K562 (cell line): Measurements from ENCODE around the gene NAB1. TPM values are rescaled to one million over a fixed set of nuclear protein-coding genes. Genes with fewer than 3 reads are reported as not detected.

ENCODE experiments used
- ARID1B ChIP-seq: fragments of 450-650 bp; IDR thresholded peaks from 2 replicates; pipeline ENCODE4 v1.6.1; 2016; ENCODE audit warnings: antibody characterized with exemption, mild to moderate bottlenecking, inconsistent platforms
- ARID2 ChIP-seq: fragments of 450-650 bp; IDR thresholded peaks from 2 replicates; pipeline ENCODE4 v1.6.1; 2017; ENCODE audit warnings: antibody characterized with exemption, mild to moderate bottlenecking
- BRCA1 ChIP-seq, 2 experiments: fragments of 450-650 bp in 1 of 2; sonication (generic) in 1 of 2; formaldehyde crosslinking in 1 of 2; IDR thresholded peaks; 2 replicates each; pipeline versions ENCODE4 v1.5.0 to v1.6.1; 2017 to 2020; ENCODE audit warnings: mild to moderate bottlenecking in 1 of 2, missing genetic modification reagents in 1 of 2
- CAMTA2 ChIP-seq: fragments of 250-450 bp; sonication (Bioruptor Pico); conservative IDR thresholded peaks from 2 replicates; pipeline ENCODE4 v1.5.1; 2022
- CCAR2 ChIP-seq: fragments of 200-400 bp; formaldehyde crosslinking; IDR thresholded peaks from 2 replicates; pipeline ENCODE4 v1.6.1; 2017; ENCODE audit warnings: mild to moderate bottlenecking, low read depth, low read length
- ETS2 ChIP-seq: IDR thresholded peaks from 2 replicates; pipeline ENCODE4 v1.6.1; 2016; ENCODE audit warnings: borderline replicate concordance, missing genetic modification characterization, mild to moderate bottlenecking, moderate library complexity, missing compliant biosample characterization; ENCODE audit not compliant: poor library complexity, severe bottlenecking
- HEY1 ChIP-seq: fragments of 250-450 bp; sonication (Bioruptor Pico); IDR thresholded peaks from 2 replicates; pipeline ENCODE4 v1.5.0; 2020; ENCODE audit warnings: mild to moderate bottlenecking, moderate library complexity, borderline replicate concordance
- MAFG ChIP-seq: fragments of 450-650 bp; conservative IDR thresholded peaks from 2 replicates; pipeline ENCODE4 v1.6.1; 2016; ENCODE audit warnings: missing genetic modification characterization, missing compliant biosample characterization
- MTA2 ChIP-seq: fragments of 450-650 bp; IDR thresholded peaks from 2 replicates; pipeline ENCODE4 v1.6.1; 2016; ENCODE audit warnings: low read depth
- PHF8 ChIP-seq: fragments of 200-600 bp; sonication (generic); IDR thresholded peaks from 2 replicates; pipeline ENCODE4 v1.6.1; 2012; ENCODE audit warnings: mixed run types, mild to moderate bottlenecking, inconsistent platforms, low read length, moderate library complexity, borderline replicate concordance
- PTRF ChIP-seq: fragments of 450-650 bp; IDR thresholded peaks from 2 replicates; pipeline ENCODE4 v1.6.1; 2016; ENCODE audit warnings: mild to moderate bottlenecking, missing genetic modification characterization, missing compliant biosample characterization
- RBM25 ChIP-seq: fragments of 200-400 bp; formaldehyde crosslinking; IDR thresholded peaks from 2 replicates; pipeline ENCODE4 v1.6.1; 2018; ENCODE audit warnings: low read length, low read depth, moderate library complexity; ENCODE audit not compliant: severe bottlenecking
- RNF2 ChIP-seq: sonication (generic); IDR thresholded peaks from 2 replicates; pipeline ENCODE4 v1.6.1; 2016
- TEAD2 ChIP-seq: fragments of 450-650 bp; IDR thresholded peaks from 2 replicates; pipeline ENCODE4 v1.6.1; 2016; ENCODE audit warnings: missing genetic modification characterization, control low read depth, missing compliant biosample characterization
- polyA plus RNA-seq, 8 experiments: library from polyadenylated mRNA; depleted of rRNA in 4 of 8; stranded (reverse) in 5 of 8; unstranded in 3 of 8; fragments of >200 nt; fragmentation: Nextera tagmentation in 2 of 8; fragmentation: Illumina TruSeq in 1 of 8; extraction: Ambion mirVana in 2 of 8; extraction: Trizol in 1 of 8; gene quantifications; 2 replicates each; pipeline versions ENCODE4 v1.2.1 to v1.2.3, GENCODE V29; 2011 to 2014; ENCODE audit warnings: inconsistent platforms in 1 of 8, missing spikeins in 1 of 8
- total RNA-seq, 7 experiments: library from RNA; depleted of rRNA in 6 of 7; stranded (reverse); fragments of >200 nt in 6 of 7; fragmentation: Illumina TruSeq in 2 of 7; extraction: Trizol in 2 of 7; gene quantifications; 2 replicates each; pipeline versions ENCODE4 v1.2.1 to v1.2.3, GENCODE V29; 2011 to 2021; ENCODE audit warnings: low replicate concordance in 1 of 7
- TF ChIP-seq, protein P1 (sequence below): fragments of 250-450 bp; sonication (Bioruptor Pico); IDR thresholded peaks from 2 replicates; pipeline ENCODE4 v1.4.0; 2020; ENCODE audit warnings: mild to moderate bottlenecking, moderate library complexity, borderline replicate concordance
- TF ChIP-seq, protein P2 (sequence below): sonication (generic); formaldehyde crosslinking; IDR thresholded peaks from 2 replicates; pipeline ENCODE4 v1.8.0; 2022; ENCODE audit warnings: mild to moderate bottlenecking, low read depth, missing genetic modification reagents
- TF ChIP-seq, protein P3 (sequence below): fragments of 450-650 bp; IDR thresholded peaks from one replicate; pipeline ENCODE4 v1.6.1; 2018; ENCODE audit warnings: mild to moderate bottlenecking, moderate library complexity; ENCODE audit not compliant: partially characterized antibody
- TF ChIP-seq, protein P4 (sequence below): IDR thresholded peaks from 2 replicates; pipeline ENCODE4 v1.6.1; 2016; ENCODE audit warnings: missing genetic modification characterization, missing compliant biosample characterization
- TF ChIP-seq, protein P5 (sequence below), 2 experiments: fragments of 450-650 bp in 1 of 2; IDR thresholded peaks; 2 replicates each; pipeline ENCODE4 v1.6.1; 2011 to 2017; ENCODE audit warnings: low read depth in 2 of 2, antibody characterized with exemption in 1 of 2, borderline replicate concordance in 1 of 2, low read length in 1 of 2, mild to moderate bottlenecking in 1 of 2, mixed read lengths in 1 of 2; ENCODE audit not compliant: control insufficient read depth in 1 of 2

The NAB1 gene
- total and polyA plus RNA-seq, 9 of the 15 experiments (the other 6 are each of a cell fraction or from before 2014, with no cell fraction given) = 3.1 to 23.0 (median 16.3) TPM

DNA sequence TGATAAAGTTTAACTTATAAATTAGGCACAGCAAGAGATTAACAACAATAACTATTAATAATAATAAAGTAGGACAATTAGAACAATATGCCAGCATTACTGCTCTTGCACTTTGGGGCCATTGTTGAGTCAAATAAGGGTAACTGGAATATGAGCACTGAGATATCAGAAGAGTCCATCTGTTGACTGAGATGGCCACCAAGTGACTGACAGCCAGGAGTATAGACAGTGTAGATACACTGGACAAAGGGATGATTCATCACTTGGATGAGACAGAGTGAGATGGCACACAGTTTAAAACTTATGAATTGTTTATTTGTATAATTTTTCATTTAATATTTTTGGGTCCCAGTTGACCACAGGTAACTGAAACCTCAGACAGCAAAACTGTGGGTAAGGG, 20.0 kb downstream of the NAB1 start (continued):
- TF ChIP-seq, protein P1, sequence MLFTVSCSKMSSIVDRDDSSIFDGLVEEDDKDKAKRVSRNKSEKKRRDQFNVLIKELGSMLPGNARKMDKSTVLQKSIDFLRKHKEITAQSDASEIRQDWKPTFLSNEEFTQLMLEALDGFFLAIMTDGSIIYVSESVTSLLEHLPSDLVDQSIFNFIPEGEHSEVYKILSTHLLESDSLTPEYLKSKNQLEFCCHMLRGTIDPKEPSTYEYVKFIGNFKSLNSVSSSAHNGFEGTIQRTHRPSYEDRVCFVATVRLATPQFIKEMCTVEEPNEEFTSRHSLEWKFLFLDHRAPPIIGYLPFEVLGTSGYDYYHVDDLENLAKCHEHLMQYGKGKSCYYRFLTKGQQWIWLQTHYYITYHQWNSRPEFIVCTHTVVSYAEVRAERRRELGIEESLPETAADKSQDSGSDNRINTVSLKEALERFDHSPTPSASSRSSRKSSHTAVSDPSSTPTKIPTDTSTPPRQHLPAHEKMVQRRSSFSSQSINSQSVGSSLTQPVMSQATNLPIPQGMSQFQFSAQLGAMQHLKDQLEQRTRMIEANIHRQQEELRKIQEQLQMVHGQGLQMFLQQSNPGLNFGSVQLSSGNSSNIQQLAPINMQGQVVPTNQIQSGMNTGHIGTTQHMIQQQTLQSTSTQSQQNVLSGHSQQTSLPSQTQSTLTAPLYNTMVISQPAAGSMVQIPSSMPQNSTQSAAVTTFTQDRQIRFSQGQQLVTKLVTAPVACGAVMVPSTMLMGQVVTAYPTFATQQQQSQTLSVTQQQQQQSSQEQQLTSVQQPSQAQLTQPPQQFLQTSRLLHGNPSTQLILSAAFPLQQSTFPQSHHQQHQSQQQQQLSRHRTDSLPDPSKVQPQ (CRISPR knock-in tag) = no peak
- TF ChIP-seq RBM25 = no peak
- TF ChIP-seq BRCA1 (IDR thresholded peaks at IDR 0.05) = no peak
- TF ChIP-seq BRCA1 (CRISPR knock-in tag; IDR thresholded peaks at IDR 0.05) = no peak
- TF ChIP-seq, protein P2, sequence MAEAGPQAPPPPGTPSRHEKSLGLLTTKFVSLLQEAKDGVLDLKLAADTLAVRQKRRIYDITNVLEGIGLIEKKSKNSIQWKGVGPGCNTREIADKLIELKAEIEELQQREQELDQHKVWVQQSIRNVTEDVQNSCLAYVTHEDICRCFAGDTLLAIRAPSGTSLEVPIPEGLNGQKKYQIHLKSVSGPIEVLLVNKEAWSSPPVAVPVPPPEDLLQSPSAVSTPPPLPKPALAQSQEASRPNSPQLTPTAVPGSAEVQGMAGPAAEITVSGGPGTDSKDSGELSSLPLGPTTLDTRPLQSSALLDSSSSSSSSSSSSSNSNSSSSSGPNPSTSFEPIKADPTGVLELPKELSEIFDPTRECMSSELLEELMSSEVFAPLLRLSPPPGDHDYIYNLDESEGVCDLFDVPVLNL (CRISPR knock-in tag) = no peak
- TF ChIP-seq, protein P3, sequence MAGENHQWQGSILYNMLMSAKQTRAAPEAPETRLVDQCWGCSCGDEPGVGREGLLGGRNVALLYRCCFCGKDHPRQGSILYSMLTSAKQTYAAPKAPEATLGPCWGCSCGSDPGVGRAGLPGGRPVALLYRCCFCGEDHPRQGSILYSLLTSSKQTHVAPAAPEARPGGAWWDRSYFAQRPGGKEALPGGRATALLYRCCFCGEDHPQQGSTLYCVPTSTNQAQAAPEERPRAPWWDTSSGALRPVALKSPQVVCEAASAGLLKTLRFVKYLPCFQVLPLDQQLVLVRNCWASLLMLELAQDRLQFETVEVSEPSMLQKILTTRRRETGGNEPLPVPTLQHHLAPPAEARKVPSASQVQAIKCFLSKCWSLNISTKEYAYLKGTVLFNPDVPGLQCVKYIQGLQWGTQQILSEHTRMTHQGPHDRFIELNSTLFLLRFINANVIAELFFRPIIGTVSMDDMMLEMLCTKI = no peak
- TF ChIP-seq ETS2 = no peak
- no peak for TF ChIP-seq CCAR2
- TF ChIP-seq RNF2 = no peak
- no peak for TF ChIP-seq HEY1 (CRISPR knock-in tag)
- no peak for TF ChIP-seq TEAD2 (tag)
- TF ChIP-seq, protein P4, sequence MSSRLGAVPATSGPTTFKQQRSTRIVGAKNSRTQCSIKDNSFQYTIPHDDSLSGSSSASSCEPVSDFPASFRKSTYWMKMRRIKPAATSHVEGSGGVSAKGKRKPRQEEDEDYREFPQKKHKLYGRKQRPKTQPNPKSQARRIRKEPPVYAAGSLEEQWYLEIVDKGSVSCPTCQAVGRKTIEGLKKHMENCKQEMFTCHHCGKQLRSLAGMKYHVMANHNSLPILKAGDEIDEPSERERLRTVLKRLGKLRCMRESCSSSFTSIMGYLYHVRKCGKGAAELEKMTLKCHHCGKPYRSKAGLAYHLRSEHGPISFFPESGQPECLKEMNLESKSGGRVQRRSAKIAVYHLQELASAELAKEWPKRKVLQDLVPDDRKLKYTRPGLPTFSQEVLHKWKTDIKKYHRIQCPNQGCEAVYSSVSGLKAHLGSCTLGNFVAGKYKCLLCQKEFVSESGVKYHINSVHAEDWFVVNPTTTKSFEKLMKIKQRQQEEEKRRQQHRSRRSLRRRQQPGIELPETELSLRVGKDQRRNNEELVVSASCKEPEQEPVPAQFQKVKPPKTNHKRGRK (tag) = no peak
- TF ChIP-seq, protein P5, sequence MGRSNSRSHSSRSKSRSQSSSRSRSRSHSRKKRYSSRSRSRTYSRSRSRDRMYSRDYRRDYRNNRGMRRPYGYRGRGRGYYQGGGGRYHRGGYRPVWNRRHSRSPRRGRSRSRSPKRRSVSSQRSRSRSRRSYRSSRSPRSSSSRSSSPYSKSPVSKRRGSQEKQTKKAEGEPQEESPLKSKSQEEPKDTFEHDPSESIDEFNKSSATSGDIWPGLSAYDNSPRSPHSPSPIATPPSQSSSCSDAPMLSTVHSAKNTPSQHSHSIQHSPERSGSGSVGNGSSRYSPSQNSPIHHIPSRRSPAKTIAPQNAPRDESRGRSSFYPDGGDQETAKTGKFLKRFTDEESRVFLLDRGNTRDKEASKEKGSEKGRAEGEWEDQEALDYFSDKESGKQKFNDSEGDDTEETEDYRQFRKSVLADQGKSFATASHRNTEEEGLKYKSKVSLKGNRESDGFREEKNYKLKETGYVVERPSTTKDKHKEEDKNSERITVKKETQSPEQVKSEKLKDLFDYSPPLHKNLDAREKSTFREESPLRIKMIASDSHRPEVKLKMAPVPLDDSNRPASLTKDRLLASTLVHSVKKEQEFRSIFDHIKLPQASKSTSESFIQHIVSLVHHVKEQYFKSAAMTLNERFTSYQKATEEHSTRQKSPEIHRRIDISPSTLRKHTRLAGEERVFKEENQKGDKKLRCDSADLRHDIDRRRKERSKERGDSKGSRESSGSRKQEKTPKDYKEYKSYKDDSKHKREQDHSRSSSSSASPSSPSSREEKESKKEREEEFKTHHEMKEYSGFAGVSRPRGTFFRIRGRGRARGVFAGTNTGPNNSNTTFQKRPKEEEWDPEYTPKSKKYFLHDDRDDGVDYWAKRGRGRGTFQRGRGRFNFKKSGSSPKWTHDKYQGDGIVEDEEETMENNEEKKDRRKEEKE (IDR thresholded peaks at IDR 0.05; ENCODE audit: borderline replicate concordance in 1 of 2, control insufficient read depth in 1 of 2, low read depth in 2 of 2, low read length in 1 of 2) = no peak
- no peak for TF ChIP-seq MTA2
- no peak for TF ChIP-seq PHF8
- TF ChIP-seq CAMTA2 = no peak
- no peak for TF ChIP-seq PTRF
- TF ChIP-seq ARID1B = peak; percentile 82
- TF ChIP-seq ARID2 = no peak
- peak; percentile 42; the same call in 1 of the 2 replicates for TF ChIP-seq MAFG
